HEK293 (cell line): Measurements from ENCODE around the gene CCDC13.

Experiments used
- CTCF ChIA-PET: fragments of 350-600 bp; formaldehyde crosslinking; extraction: SDS; loops from one replicate; lab custom pipeline; 2021; ENCODE audit warnings: antibody characterized with exemption; lab: Yijun Ruan, JAX
- POLR2A ChIA-PET: fragments of 300-600 bp; formaldehyde crosslinking; extraction: SDS; loops from one replicate; lab custom pipeline; 2020; ENCODE audit warnings: antibody characterized with exemption, inconsistent platforms; lab: Yijun Ruan, JAX
- H3K27ac ChIP-seq: fragments of 200-500 bp; sonication (Bioruptor generic); 2 replicates; pipeline ENCODE4 v1.5.1; 2014; ENCODE audit warnings: low read depth, low read length, control low read depth, inconsistent platforms; ENCODE audit errors: extremely low read depth
- H3K36me3 ChIP-seq, 2 experiments: fragments of 200-500 bp in 1 of 2; sonication (Bioruptor generic) in 1 of 2; 1 replicate in 1 of 2; 2 replicates in 1 of 2; pipeline ENCODE4 v1.5.1; 2014 to 2017; ENCODE audit warnings: inconsistent platforms in 2 of 2, low read length in 2 of 2; ENCODE audit not compliant: control insufficient read depth in 2 of 2, insufficient read depth in 1 of 2
- H3K4me1 ChIP-seq: fragments of 200-500 bp; sonication (Bioruptor generic); 2 replicates; pipeline ENCODE4 v1.5.1; 2014; ENCODE audit warnings: mild to moderate bottlenecking, low read length, inconsistent platforms; ENCODE audit not compliant: control insufficient read depth, insufficient read depth
- H3K4me3 ChIP-seq: 2 replicates; pipeline ENCODE4 v1.5.1; 2011; ENCODE audit warnings: low read depth, mild to moderate bottlenecking, control low read depth, low read length, moderate library complexity
- H3K9me3 ChIP-seq: fragments of 200-500 bp; sonication (Bioruptor generic); 2 replicates; pipeline ENCODE4 v1.5.1; 2014; ENCODE audit warnings: low read depth, low read length, inconsistent platforms; ENCODE audit not compliant: control insufficient read depth, insufficient read depth
- GLIS1 ChIP-seq: fragments of 450-650 bp; formaldehyde crosslinking; IDR thresholded peaks from 2 replicates; pipeline ENCODE4 v1.5.1; 2016; ENCODE audit warnings: missing biosample characterization, missing genetic modification characterization
- HOXA7 ChIP-seq: sonication (generic); formaldehyde crosslinking; IDR thresholded peaks from 2 replicates; pipeline ENCODE4 v1.8.1; 2022; ENCODE audit warnings: missing genetic modification reagents, borderline replicate concordance
- HOXC10 ChIP-seq: sonication (generic); formaldehyde crosslinking; IDR thresholded peaks from 2 replicates; pipeline ENCODE4 v1.8.1; 2023; ENCODE audit warnings: mild to moderate bottlenecking, missing genetic modification reagents
- OSR2 ChIP-seq: fragments of 450-650 bp; formaldehyde crosslinking; IDR thresholded peaks from 2 replicates; pipeline ENCODE4 v1.5.1; 2016; ENCODE audit warnings: missing biosample characterization, missing genetic modification characterization
- PATZ1 ChIP-seq: fragments of 450-650 bp; formaldehyde crosslinking; IDR thresholded peaks from 2 replicates; pipeline ENCODE4 v1.5.1; 2016; ENCODE audit warnings: missing biosample characterization, missing genetic modification characterization
- ZBTB11 ChIP-seq: fragments of 450-650 bp; formaldehyde crosslinking; conservative IDR thresholded peaks from 2 replicates; pipeline ENCODE4 v1.5.1; 2016; ENCODE audit warnings: low read depth, missing biosample characterization, missing genetic modification characterization
- ZNF133 ChIP-seq: fragments of 450-650 bp; formaldehyde crosslinking; IDR thresholded peaks from 2 replicates; pipeline ENCODE4 v1.5.1; 2016; ENCODE audit warnings: missing biosample characterization, missing genetic modification characterization
- ZNF140 ChIP-seq: fragments of 450-650 bp; formaldehyde crosslinking; IDR thresholded peaks from 2 replicates; pipeline ENCODE4 v1.5.1; 2016; ENCODE audit warnings: missing biosample characterization, missing genetic modification characterization
- ZNF148 ChIP-seq: fragments of 450-650 bp; formaldehyde crosslinking; IDR thresholded peaks from 2 replicates; pipeline ENCODE4 v1.5.0; 2017; ENCODE audit warnings: missing biosample characterization, missing genetic modification characterization, borderline replicate concordance
- ZNF2 ChIP-seq: fragments of 450-650 bp; formaldehyde crosslinking; IDR thresholded peaks from 2 replicates; pipeline ENCODE4 v1.5.1; 2016; ENCODE audit warnings: missing biosample characterization, missing genetic modification characterization
- ZNF221 ChIP-seq: fragments of 450-650 bp; formaldehyde crosslinking; IDR thresholded peaks from 2 replicates; pipeline ENCODE4 v1.5.1; 2017; ENCODE audit warnings: missing biosample characterization, missing genetic modification characterization, borderline replicate concordance
- ZNF391 ChIP-seq: fragments of 450-650 bp; formaldehyde crosslinking; IDR thresholded peaks from 2 replicates; pipeline ENCODE4 v1.5.1; 2016; ENCODE audit warnings: low read depth, missing biosample characterization, missing genetic modification characterization, borderline replicate concordance
- ZNF513 ChIP-seq: fragments of 450-650 bp; IDR thresholded peaks from 2 replicates; pipeline ENCODE4 v1.5.1; 2018; ENCODE audit warnings: missing biosample characterization, missing genetic modification characterization
- ZNF549 ChIP-seq: fragments of 450-650 bp; IDR thresholded peaks from 2 replicates; pipeline ENCODE4 v1.5.1; 2018; ENCODE audit warnings: missing biosample characterization, missing genetic modification characterization, mild to moderate bottlenecking, inconsistent platforms, moderate library complexity
- ZNF555 ChIP-seq: fragments of 450-650 bp; formaldehyde crosslinking; conservative IDR thresholded peaks from 2 replicates; pipeline ENCODE4 v1.5.1; 2017; ENCODE audit warnings: missing biosample characterization, mild to moderate bottlenecking, missing genetic modification characterization, inconsistent platforms
- ZNF629 ChIP-seq: fragments of 450-650 bp; formaldehyde crosslinking; IDR thresholded peaks from 2 replicates; pipeline ENCODE4 v1.5.1; 2017; ENCODE audit warnings: missing biosample characterization, missing genetic modification characterization
- TF ChIP-seq, protein P1 (sequence below): fragments of 450-650 bp; formaldehyde crosslinking; IDR thresholded peaks from 2 replicates; pipeline ENCODE4 v1.5.1; 2016; ENCODE audit warnings: missing biosample characterization, missing genetic modification characterization

CCDC13 gene

GRCh38 chr3:42753757-42754156 is 19.3 kb downstream of the CCDC13 start:
- CTCF ChIA-PET = interaction anchor here (0.6 to 0.7 kb wide), 2 partner anchors 17 to 171 kb away, joined by 3 read pairs; no protein-coding TSS in a partner anchor
- TF ChIP-seq ZNF140 (no peak), ZNF549 (tag by site-specific recombination) (no peak), ZNF133 (no peak), ZNF513 (tag by site-specific recombination) (no peak), PATZ1 (tag by site-specific recombination) (no peak), ZNF555 (no peak), ZBTB11 (tag by site-specific recombination) (no peak), ZNF221 (tag by site-specific recombination) (no peak), GLIS1 (tag by site-specific recombination) (no peak), ZNF2 (tag by site-specific recombination) (no peak), ZNF391 (tag by site-specific recombination) (no peak), ZNF148 (tag by site-specific recombination) (no peak), HOXC10 (CRISPR knock-in tag) (no peak), OSR2 (tag by site-specific recombination) (no peak), HOXA7 (CRISPR knock-in tag) (no peak), ZNF629 (tag by site-specific recombination) (no peak)
- TF ChIP-seq, protein P1, sequence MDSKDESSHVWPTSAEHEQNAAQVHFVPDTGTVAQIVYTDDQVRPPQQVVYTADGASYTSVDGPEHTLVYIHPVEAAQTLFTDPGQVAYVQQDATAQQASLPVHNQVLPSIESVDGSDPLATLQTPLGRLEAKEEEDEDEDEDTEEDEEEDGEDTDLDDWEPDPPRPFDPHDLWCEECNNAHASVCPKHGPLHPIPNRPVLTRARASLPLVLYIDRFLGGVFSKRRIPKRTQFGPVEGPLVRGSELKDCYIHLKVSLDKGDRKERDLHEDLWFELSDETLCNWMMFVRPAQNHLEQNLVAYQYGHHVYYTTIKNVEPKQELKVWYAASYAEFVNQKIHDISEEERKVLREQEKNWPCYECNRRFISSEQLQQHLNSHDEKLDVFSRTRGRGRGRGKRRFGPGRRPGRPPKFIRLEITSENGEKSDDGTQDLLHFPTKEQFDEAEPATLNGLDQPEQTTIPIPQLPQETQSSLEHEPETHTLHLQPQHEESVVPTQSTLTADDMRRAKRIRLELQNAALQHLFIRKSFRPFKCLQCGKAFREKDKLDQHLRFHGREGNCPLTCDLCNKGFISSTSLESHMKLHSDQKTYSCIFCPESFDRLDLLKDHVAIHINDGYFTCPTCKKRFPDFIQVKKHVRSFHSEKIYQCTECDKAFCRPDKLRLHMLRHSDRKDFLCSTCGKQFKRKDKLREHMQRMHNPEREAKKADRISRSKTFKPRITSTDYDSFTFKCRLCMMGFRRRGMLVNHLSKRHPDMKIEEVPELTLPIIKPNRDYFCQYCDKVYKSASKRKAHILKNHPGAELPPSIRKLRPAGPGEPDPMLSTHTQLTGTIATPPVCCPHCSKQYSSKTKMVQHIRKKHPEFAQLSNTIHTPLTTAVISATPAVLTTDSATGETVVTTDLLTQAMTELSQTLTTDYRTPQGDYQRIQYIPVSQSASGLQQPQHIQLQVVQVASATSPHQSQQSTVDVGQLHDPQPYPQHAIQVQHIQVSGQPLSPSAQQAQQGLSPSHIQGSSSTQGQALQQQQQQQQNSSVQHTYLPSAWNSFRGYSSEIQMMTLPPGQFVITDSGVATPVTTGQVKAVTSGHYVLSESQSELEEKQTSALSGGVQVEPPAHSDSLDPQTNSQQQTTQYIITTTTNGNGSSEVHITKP = no peak
- TF ChIP-seq, all 188 proteins: peak for 0
- Histone ChIP-seq H3K36me3 (no peaks in the 10 kb centered on the region), H3K4me1 (no peaks in the 10 kb centered on the region), H3K27ac (no peak overlapping the region), H3K9me3 (no peaks in the 10 kb centered on the region), H3K4me3 (no peak overlapping the region)
- POLR2A ChIA-PET = no interaction called here
